DND-41 (cell line): ENCODE measurements around the gene PFKFB2.

Source experiments
- EZH2 ChIP-seq: IDR thresholded peaks from 3 replicates; pipeline ENCODE4 v1.6.1; 2012; ENCODE audit warnings: borderline replicate concordance, low read depth, mild to moderate bottlenecking, moderate library complexity, low read length, inconsistent platforms; ENCODE audit not compliant: severe bottlenecking
- TF ChIP-seq, protein P1 (sequence below): IDR thresholded peaks from 2 replicates; pipeline ENCODE4 v1.5.1; 2012; ENCODE audit warnings: borderline replicate concordance, low read length, moderate library complexity, mild to moderate bottlenecking; ENCODE audit not compliant: poor library complexity, severe bottlenecking; ENCODE audit errors: extremely low read depth

DNA sequence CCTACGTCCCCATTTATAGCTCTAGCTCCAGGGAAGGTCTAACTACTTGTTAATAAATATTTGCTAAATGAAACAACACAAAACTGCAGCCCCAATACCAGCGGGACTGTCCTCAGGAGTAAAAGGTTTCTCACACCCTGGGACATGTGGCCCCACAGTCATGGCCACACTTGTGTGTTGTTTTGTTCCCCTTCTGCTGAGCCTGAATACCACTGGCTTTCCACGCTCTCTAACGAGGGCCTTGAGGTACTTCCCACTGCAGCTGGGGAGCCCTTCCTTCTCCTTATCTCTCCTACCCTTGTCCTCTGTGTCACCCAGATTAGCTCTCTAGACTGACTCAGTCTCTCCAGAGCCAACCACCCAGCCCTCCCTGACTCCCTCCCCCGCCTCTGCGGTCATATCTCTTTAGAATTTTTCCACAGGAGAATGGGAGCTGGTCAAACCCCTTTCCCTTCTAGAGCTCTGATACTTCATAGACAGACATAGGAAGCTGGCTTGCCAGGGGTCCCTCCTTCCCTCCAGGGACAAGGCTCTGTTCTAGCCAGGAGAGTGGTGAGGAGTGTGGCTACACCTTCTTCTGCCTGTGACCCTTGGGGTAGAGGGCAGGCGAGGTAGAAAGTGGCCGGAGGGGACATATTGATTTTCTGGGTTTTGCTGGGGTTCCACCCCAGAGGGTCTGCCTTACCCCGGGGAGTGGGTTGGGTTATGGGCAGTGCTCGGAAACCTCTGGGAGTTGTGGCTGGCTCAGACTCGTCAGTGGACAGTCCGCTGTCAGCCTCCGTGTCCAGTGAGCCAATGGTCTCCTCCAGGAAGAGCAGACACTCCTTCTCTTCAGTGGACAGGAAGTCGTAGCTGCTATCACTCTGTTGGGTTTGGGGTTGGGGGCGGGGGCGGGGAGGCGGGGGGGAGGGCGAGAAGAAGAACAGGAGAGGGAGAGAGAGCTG lies 28.6 kb upstream of the PFKFB2 start:
- TF ChIP-seq, protein P1, sequence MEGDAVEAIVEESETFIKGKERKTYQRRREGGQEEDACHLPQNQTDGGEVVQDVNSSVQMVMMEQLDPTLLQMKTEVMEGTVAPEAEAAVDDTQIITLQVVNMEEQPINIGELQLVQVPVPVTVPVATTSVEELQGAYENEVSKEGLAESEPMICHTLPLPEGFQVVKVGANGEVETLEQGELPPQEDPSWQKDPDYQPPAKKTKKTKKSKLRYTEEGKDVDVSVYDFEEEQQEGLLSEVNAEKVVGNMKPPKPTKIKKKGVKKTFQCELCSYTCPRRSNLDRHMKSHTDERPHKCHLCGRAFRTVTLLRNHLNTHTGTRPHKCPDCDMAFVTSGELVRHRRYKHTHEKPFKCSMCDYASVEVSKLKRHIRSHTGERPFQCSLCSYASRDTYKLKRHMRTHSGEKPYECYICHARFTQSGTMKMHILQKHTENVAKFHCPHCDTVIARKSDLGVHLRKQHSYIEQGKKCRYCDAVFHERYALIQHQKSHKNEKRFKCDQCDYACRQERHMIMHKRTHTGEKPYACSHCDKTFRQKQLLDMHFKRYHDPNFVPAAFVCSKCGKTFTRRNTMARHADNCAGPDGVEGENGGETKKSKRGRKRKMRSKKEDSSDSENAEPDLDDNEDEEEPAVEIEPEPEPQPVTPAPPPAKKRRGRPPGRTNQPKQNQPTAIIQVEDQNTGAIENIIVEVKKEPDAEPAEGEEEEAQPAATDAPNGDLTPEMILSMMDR = no peak
- no peak for TF ChIP-seq EZH2
